GM23338 (cell line): ENCODE data around the gene ZNF287. TPM values are rescaled to one million over a fixed set of nuclear protein-coding genes. Genes with fewer than 3 reads are reported as not detected.
A peak's percentile ranks its signal among the peaks of the same experiment; 100 is the strongest.

Experiments
- ATAC-seq: fragments of 200-7000 bp; cut with Tn5 transposase; 3 replicates; pipeline ENCODE4 v1.9.1; 2020
- DNase-seq: peaks from one replicate; pipeline ENCODE4 v3.0.0-alpha.2; 2015; ENCODE audit warnings: low spot score
- H2AFZ ChIP-seq: fragments of 200-600 bp; sonication (generic); 2 replicates; pipeline ENCODE4 v1.8.0; 2016; ENCODE audit warnings: antibody characterized with exemption, mild to moderate bottlenecking, moderate library complexity
- H3F3A ChIP-seq: fragments of 200-600 bp; sonication (generic); replicated peaks from 2 replicates; pipeline ENCODE4 v1.8.0; 2017; ENCODE audit warnings: antibody characterized with exemption, mixed run types, low read depth
- H3K27ac ChIP-seq: fragments of 200-600 bp; sonication (generic); 2 replicates; pipeline ENCODE4 v1.6.1; 2016; ENCODE audit warnings: low read depth
- H3K27me3 ChIP-seq: fragments of 200-600 bp; sonication (generic); 2 replicates; pipeline ENCODE4 v1.8.0; 2016; ENCODE audit warnings: mild to moderate bottlenecking, mixed run types, moderate library complexity; ENCODE audit not compliant: insufficient read depth
- H3K36me3 ChIP-seq: fragments of 200-600 bp; sonication (generic); 2 replicates; pipeline ENCODE4 v1.8.0; 2016; ENCODE audit warnings: mild to moderate bottlenecking; ENCODE audit not compliant: insufficient read depth
- H3K4me1 ChIP-seq: fragments of 200-600 bp; sonication (generic); 2 replicates; pipeline ENCODE4 v1.8.0; 2016; ENCODE audit warnings: mild to moderate bottlenecking, moderate library complexity; ENCODE audit not compliant: insufficient read depth
- H3K4me2 ChIP-seq: fragments of 200-600 bp; sonication (generic); 2 replicates; pipeline ENCODE4 v1.7.1; 2017; ENCODE audit warnings: mixed run types
- H3K4me3 ChIP-seq: fragments of 200-600 bp; sonication (generic); 2 replicates; pipeline ENCODE4 v1.6.1; 2016; ENCODE audit warnings: mixed run types
- H3K79me2 ChIP-seq: fragments of 200-600 bp; sonication (generic); replicated peaks from 2 replicates; pipeline ENCODE4 v1.8.0; 2017; ENCODE audit warnings: mild to moderate bottlenecking; ENCODE audit not compliant: insufficient read depth
- H3K9me2 ChIP-seq: fragments of 200-600 bp; sonication (generic); 2 replicates; pipeline ENCODE4 v1.8.0; 2017; ENCODE audit not compliant: insufficient read depth
- H4K20me1 ChIP-seq: fragments of 200-600 bp; sonication (generic); replicated peaks from 2 replicates; pipeline ENCODE4 v1.8.0; 2017; ENCODE audit warnings: mild to moderate bottlenecking; ENCODE audit not compliant: insufficient read depth
- H3K27ac Mint-ChIP-seq: 2 replicates; pipeline ENCODE4 v1.8.0; 2020; ENCODE audit warnings: inconsistent platforms, mild to moderate bottlenecking, moderate library complexity, mixed read lengths
- H3K27me3 Mint-ChIP-seq: 3 replicates; pipeline ENCODE4 v1.8.0; 2022; ENCODE audit warnings: low read depth, mild to moderate bottlenecking, moderate library complexity, mixed read lengths, inconsistent platforms; ENCODE audit not compliant: insufficient read depth, poor library complexity
- H3K36me3 Mint-ChIP-seq: 3 replicates; pipeline ENCODE4 v1.8.0; 2021; ENCODE audit warnings: low read depth, mild to moderate bottlenecking, inconsistent platforms, moderate library complexity, mixed read lengths
- H3K4me1 Mint-ChIP-seq: 3 replicates; pipeline ENCODE4 v1.8.0; 2020; ENCODE audit warnings: mild to moderate bottlenecking, inconsistent platforms, mixed read lengths
- H3K4me3 Mint-ChIP-seq: 3 replicates; pipeline ENCODE4 v1.8.0; 2021; ENCODE audit warnings: moderate library complexity, mild to moderate bottlenecking, inconsistent platforms, mixed read lengths
- H3K9me3 Mint-ChIP-seq: 3 replicates; pipeline ENCODE4 v1.8.0; 2020; ENCODE audit warnings: moderate library complexity, mild to moderate bottlenecking, inconsistent platforms, mixed read lengths
- CTCF ChIP-seq, 2 experiments: fragments of 200-600 bp in 1 of 2; sonication (generic) in 1 of 2; conservative IDR thresholded peaks; 2 replicates each; pipeline versions ENCODE4 v1.5.1 to v1.6.1; 2016 to 2017; ENCODE audit warnings: antibody characterized with exemption in 2 of 2, low read depth in 2 of 2, mild to moderate bottlenecking in 2 of 2, moderate library complexity in 1 of 2
- EZH2 ChIP-seq: fragments of 200-600 bp; sonication (generic); IDR thresholded peaks from one replicate; pipeline ENCODE4 v1.8.0; 2017; ENCODE audit warnings: antibody characterized with exemption, mild to moderate bottlenecking, low read depth; ENCODE audit not compliant: unreplicated experiment
- JUNB ChIP-seq: IDR thresholded peaks from one replicate; pipeline ENCODE4 v1.6.1; 2016; ENCODE audit warnings: antibody characterized with exemption; ENCODE audit not compliant: unreplicated experiment
- POLR2AphosphoS5 ChIP-seq: IDR thresholded peaks from 2 replicates; pipeline ENCODE4 v1.6.1; 2016; ENCODE audit warnings: antibody characterized with exemption, low read depth
- STAT1 ChIP-seq: IDR thresholded peaks from one replicate; pipeline ENCODE4 v1.6.1; 2016; ENCODE audit warnings: antibody characterized with exemption; ENCODE audit not compliant: unreplicated experiment
- ZNF114 ChIP-seq: fragments of 250-450 bp; sonication (Bioruptor Pico); IDR thresholded peaks from 2 replicates; pipeline ENCODE4 v1.5.0; 2020; ENCODE audit warnings: mild to moderate bottlenecking, moderate library complexity
- ZNF331 ChIP-seq: fragments of 250-450 bp; sonication (Bioruptor Pico); IDR thresholded peaks from 2 replicates; pipeline ENCODE4 v1.5.0; 2020; ENCODE audit warnings: low read depth, mild to moderate bottlenecking, moderate library complexity
- polyA plus RNA-seq: library from polyadenylated mRNA; unstranded; fragments of >200 nt; fragmentation: Nextera tagmentation; extraction: Ambion mirVana; gene quantifications from 2 replicates; pipeline ENCODE4 v1.2.1, GENCODE V29; 2016
- total RNA-seq: library from RNA; depleted of rRNA; stranded (reverse); fragments of >200 nt; shearing (Covaris generic); gene quantifications from 2 replicates; pipeline ENCODE4 v1.2.3, GENCODE V29; 2014
- TF ChIP-seq, protein P1 (sequence below): fragments of 250-450 bp; sonication (Bioruptor Pico); IDR thresholded peaks from 2 replicates; pipeline ENCODE4 v1.5.0; 2020; ENCODE audit warnings: mild to moderate bottlenecking, moderate library complexity
- TF ChIP-seq, protein P2 (sequence below): IDR thresholded peaks from 2 replicates; pipeline ENCODE4 v1.6.1; 2016; ENCODE audit warnings: antibody characterized with exemption

Gene ZNF287
- total and polyA plus RNA-seq, 2 experiments from 2014 or later, result 5.1 to 8.0 TPM

DNA sequence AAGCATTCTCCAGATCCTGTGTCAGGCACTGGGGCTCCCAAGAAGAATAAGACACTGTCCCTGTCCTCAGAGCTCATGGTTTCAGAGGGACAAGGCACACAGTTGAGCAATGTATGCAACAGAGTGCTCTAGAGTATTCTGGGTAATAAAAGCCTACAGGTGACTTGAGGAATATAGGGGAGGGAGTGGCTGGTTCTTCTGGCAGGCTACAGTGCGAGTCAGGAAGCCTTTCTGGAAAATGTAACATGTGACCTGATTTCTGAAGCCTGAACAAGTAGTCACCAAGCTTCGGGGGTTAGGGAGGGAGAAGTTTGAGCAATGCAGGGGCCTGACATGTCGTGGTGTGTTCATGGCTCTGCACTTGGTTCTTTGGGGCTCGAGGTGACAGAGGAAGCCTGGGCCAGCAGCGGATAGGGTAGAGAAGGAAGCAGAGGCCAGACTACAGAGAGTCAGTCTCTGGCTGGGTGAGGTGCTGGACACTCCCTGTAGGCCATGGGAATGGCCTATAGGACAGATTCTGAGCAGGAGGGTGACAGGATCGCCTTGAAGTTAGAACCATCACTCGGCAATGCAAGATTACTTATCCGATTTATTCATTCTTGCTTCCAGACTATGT lies 61.0 kb downstream of the ZNF287 start (continued):
- TF ChIP-seq, protein P1, sequence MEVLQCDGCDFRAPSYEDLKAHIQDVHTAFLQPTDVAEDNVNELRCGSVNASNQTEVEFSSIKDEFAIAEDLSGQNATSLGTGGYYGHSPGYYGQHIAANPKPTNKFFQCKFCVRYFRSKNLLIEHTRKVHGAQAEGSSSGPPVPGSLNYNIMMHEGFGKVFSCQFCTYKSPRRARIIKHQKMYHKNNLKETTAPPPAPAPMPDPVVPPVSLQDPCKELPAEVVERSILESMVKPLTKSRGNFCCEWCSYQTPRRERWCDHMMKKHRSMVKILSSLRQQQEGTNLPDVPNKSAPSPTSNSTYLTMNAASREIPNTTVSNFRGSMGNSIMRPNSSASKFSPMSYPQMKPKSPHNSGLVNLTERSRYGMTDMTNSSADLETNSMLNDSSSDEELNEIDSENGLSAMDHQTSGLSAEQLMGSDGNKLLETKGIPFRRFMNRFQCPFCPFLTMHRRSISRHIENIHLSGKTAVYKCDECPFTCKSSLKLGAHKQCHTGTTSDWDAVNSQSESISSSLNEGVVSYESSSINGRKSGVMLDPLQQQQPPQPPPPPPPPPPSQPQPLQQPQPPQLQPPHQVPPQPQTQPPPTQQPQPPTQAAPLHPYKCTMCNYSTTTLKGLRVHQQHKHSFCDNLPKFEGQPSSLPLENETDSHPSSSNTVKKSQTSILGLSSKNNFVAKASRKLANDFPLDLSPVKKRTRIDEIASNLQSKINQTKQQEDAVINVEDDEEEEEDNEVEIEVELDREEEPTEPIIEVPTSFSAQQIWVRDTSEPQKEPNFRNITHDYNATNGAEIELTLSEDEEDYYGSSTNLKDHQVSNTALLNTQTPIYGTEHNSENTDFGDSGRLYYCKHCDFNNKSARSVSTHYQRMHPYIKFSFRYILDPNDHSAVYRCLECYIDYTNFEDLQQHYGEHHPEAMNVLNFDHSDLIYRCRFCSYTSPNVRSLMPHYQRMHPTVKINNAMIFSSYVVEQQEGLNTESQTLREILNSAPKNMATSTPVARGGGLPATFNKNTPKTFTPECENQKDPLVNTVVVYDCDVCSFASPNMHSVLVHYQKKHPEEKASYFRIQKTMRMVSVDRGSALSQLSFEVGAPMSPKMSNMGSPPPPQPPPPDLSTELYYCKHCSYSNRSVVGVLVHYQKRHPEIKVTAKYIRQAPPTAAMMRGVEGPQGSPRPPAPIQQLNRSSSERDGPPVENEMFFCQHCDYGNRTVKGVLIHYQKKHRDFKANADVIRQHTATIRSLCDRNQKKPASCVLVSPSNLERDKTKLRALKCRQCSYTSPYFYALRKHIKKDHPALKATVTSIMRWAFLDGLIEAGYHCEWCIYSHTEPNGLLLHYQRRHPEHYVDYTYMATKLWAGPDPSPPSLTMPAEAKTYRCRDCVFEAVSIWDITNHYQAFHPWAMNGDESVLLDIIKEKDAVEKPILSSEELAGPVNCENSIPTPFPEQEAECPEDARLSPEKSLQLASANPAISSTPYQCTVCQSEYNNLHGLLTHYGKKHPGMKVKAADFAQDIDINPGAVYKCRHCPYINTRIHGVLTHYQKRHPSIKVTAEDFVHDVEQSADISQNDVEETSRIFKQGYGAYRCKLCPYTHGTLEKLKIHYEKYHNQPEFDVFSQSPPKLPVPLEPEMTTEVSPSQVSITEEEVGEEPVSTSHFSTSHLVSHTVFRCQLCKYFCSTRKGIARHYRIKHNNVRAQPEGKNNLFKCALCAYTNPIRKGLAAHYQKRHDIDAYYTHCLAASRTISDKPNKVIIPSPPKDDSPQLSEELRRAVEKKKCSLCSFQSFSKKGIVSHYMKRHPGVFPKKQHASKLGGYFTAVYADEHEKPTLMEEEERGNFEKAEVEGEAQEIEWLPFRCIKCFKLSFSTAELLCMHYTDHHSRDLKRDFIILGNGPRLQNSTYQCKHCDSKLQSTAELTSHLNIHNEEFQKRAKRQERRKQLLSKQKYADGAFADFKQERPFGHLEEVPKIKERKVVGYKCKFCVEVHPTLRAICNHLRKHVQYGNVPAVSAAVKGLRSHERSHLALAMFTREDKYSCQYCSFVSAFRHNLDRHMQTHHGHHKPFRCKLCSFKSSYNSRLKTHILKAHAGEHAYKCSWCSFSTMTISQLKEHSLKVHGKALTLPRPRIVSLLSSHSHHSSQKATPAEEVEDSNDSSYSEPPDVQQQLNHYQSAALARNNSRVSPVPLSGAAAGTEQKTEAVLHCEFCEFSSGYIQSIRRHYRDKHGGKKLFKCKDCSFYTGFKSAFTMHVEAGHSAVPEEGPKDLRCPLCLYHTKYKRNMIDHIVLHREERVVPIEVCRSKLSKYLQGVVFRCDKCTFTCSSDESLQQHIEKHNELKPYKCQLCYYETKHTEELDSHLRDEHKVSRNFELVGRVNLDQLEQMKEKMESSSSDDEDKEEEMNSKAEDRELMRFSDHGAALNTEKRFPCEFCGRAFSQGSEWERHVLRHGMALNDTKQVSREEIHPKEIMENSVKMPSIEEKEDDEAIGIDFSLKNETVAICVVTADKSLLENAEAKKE (CRISPR knock-in tag), result no peak
- TF ChIP-seq, protein P2, sequence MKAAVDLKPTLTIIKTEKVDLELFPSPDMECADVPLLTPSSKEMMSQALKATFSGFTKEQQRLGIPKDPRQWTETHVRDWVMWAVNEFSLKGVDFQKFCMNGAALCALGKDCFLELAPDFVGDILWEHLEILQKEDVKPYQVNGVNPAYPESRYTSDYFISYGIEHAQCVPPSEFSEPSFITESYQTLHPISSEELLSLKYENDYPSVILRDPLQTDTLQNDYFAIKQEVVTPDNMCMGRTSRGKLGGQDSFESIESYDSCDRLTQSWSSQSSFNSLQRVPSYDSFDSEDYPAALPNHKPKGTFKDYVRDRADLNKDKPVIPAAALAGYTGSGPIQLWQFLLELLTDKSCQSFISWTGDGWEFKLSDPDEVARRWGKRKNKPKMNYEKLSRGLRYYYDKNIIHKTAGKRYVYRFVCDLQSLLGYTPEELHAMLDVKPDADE, result no peak
- TF ChIP-seq POLR2AphosphoS5 (no peak), ZNF114 (CRISPR knock-in tag) (no peak)

DNA sequence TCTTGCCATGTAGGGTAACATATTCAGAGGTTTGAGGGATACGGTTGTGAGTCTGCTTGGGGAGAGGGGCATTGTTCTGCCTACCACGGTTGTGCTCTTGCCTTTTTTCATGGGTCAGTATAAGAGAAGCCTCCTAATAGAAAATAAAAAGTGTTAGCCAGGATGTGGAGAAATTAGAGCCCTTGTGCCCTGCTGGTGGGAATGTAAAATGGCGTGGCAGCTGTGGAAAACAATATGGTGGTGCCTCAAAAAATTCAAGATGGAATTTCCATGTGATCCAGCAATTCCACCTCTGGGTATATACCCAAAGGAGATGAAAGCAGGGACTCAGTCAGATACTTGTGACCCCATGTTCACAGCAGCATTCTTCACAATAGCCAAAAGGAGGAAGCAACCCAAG lies 62.8 kb downstream of the ZNF287 start:
- Histone ChIP-seq H3K4me3 (no peak overlapping the region), H3K27ac (no peak overlapping the region), H3K36me3 (no peaks in the 10 kb centered on the region), H4K20me1 (no peaks in the 10 kb centered on the region), H3K79me2 (no peaks in the 10 kb centered on the region), H3K4me2 (no peak overlapping the region), H3K9me2 (peaks cover 9% of the 10 kb centered on the region), H3K4me1 (0 out of 2 replicates have a peak, but pooled peaks cover under 1% of the 10 kb centered on the region), H2AFZ (no peak overlapping the region), H3F3A (no peaks in the 10 kb centered on the region), H3K27me3 (no peaks in the 10 kb centered on the region)
- Mint-ChIP-seq H3K36me3 (no peaks in the 10 kb centered on the region), H3K9me3 (no peaks in the 10 kb centered on the region), H3K27ac (no peak overlapping the region), H3K4me1 (no peaks in the 10 kb centered on the region), H3K4me3 (no peak overlapping the region), H3K27me3 (peaks cover 5% of the 10 kb centered on the region)
- DNase-seq, result peak; percentile 46
- ATAC-seq, result no peak
- no peak for TF ChIP-seq ZNF114 (CRISPR knock-in tag)
- peak; percentile 9 to 41; a peak in 2 of 4 replicates for TF ChIP-seq CTCF (conservative IDR thresholded peaks at IDR 0.05; ENCODE audit: low read depth in 2 of 2)
- TF ChIP-seq EZH2, result no peak
- no peak for TF ChIP-seq ZNF331 (CRISPR knock-in tag)
- TF ChIP-seq STAT1, result no peak
- TF ChIP-seq JUNB, result no peak
